Measurements from ENCODE around the gene IL15.
"Not testable (repeated sequence)": the region's sequence is repeated elsewhere in the genome, so short reads cannot be mapped to it uniquely, and the experiment has no call there.

IL15 gene

DNA sequence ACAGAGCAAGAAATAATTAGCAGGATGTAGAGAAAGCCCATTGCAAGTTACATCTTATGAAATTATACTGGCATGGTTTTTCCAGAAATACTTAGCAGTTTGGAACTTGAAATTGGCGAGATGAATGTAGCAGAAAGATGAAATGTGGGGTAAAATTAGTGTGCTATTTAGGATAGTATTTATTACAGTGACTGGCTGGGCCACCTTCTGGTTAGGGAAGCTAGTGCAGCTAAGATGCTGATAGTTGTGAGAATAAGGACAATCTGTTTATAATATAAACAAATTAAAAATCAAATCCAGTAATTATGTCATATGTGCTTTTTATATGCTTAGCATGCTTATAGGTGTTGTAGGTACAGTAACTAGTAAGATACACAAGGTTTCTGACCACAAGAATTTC lies 74.8 kb downstream of the IL15 start:
- H3K9ac ChIP-seq (ENCODE audit: low read length) = no peak overlapping the region
- H3K4me1 ChIP-seq (ENCODE audit: control insufficient read depth, insufficient read depth, low read length) = peaks cover 2% of the 10 kb centered on the region
- no peaks in the 10 kb centered on the region for H3K9me3 ChIP-seq (ENCODE audit: control insufficient read depth, low read length)
- H3K27me3 ChIP-seq (ENCODE audit: control insufficient read depth, insufficient read depth, low read length) = no peaks in the 10 kb centered on the region
- H3K36me3 ChIP-seq (ENCODE audit: control insufficient read depth, insufficient read depth, low read length) = no peaks in the 10 kb centered on the region
- no peak overlapping the region for H3K4me3 ChIP-seq (ENCODE audit: low read length)

DNA sequence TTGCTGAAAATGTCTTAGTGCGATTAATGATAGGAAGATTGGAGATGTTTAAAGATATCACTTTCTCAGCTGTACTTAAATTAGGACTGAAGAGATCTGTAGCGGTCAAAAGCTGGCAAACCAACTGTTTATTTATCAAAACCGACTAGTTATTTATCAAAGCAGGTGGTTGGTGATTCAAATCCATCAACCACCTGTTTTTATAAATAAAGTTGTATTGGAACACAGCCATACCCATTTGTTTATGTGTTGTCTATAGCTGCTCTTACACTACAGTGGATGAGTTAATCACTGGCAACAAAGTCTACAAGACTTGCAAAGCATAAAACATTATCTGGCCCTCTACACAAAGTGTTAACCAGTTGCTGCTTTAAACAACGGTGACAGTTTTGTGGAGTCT lies 76.8 kb downstream of the IL15 start:
- Histone ChIP-seq H3K9me3 (ENCODE audit: control insufficient read depth, low read length) (peaks cover 3% of the 10 kb centered on the region), H3K4me1 (ENCODE audit: control insufficient read depth, insufficient read depth, low read length) (peaks cover 7% of the 10 kb centered on the region), H3K36me3 (ENCODE audit: control insufficient read depth, insufficient read depth, low read length) (no peaks in the 10 kb centered on the region), H3K9ac (ENCODE audit: low read length) (no peak overlapping the region), H3K27me3 (ENCODE audit: control insufficient read depth, insufficient read depth, low read length) (no peaks in the 10 kb centered on the region), H3K4me3 (ENCODE audit: low read length) (no peak overlapping the region)

DNA sequence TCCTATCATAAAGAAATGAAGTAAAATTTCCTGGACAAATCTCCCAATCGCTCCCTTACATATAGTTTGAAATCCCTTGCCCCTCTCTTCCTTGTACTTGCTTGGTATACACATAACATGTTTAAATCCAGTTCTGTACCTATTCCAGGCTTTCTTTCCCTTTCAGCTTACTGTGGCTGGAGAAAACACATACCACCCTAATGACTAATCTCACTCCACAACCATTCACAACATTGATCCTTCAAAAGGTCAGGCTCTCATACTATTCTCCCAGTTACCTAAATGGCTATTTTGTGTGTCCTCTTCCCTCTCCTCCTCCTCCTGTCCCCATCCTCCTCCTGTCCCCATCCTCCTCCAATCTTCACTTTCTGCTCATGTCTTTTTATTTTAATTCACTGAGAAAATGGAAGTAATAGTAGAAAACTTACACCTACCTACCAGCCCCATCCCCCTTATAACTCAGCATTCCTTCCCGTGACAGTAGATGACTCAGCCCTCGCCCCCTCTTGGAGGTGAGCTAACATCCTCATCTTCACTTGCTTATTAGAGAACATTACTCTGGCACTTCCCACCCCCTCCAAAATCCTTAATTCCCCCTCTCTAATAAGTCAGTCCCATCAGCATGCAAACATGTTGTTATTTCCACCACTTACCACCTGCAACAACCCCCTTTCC lies 77.5 kb downstream of the IL15 start:
- Histone ChIP-seq H3K9me3 (ENCODE audit: control insufficient read depth, low read length) (peaks cover 3% of the 10 kb centered on the region), H3K4me3 (ENCODE audit: low read length) (no peak overlapping the region), H3K4me1 (ENCODE audit: control insufficient read depth, insufficient read depth, low read length) (peaks cover 7% of the 10 kb centered on the region), H3K9ac (ENCODE audit: low read length) (no peak overlapping the region), H3K36me3 (ENCODE audit: control insufficient read depth, insufficient read depth, low read length) (no peaks in the 10 kb centered on the region), H3K27me3 (ENCODE audit: control insufficient read depth, insufficient read depth, low read length) (no peaks in the 10 kb centered on the region)

DNA sequence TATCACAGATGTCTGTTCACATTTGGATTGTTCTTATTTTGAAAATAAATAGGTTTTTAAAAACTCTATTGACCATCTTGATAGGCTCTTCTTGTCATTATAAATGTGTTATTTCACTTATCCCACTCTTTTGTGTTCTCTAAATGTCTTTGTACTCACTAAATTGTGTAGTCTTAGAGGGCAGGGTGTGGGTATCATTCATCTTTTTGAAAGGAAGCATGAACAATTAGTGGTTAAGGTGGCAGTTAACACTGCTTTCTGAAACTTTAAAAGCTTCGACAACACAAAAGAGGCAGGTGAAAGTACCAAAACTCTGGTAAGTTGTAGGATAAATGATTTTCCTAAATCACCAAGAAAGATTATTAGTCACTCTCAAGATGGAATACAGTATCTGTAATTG lies 83.2 kb downstream of the IL15 start:
- Histone ChIP-seq H3K4me1 (ENCODE audit: control insufficient read depth, insufficient read depth, low read length) (peaks cover 7% of the 10 kb centered on the region), H3K4me3 (ENCODE audit: low read length) (no peak overlapping the region), H3K36me3 (ENCODE audit: control insufficient read depth, insufficient read depth, low read length) (no peaks in the 10 kb centered on the region), H3K9ac (ENCODE audit: low read length) (no peak overlapping the region), H3K9me3 (ENCODE audit: control insufficient read depth, low read length) (peaks cover 3% of the 10 kb centered on the region), H3K27me3 (ENCODE audit: control insufficient read depth, insufficient read depth, low read length) (no peaks in the 10 kb centered on the region)

DNA sequence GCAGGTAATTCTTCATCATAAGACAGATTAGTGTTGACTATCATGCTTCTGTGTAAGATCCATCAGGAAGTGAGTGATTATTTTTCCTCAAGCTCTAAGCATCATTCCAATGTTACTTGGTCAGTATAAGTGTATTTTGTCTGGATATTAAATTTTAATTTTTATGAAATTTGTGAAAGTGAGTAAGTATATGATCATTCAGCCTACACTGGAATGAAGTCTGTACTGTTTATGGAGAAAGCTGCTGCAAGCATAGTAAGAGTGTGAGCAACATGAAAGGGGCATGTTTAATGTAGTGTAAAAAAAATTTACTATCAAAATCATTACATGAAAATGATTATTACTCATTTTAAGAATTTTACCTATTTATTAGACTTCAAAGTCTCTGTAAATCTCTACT lies 84.8 kb downstream of the IL15 start:
- H3K4me3 ChIP-seq (ENCODE audit: low read length) = no peak overlapping the region
- no peaks in the 10 kb centered on the region for H3K36me3 ChIP-seq (ENCODE audit: control insufficient read depth, insufficient read depth, low read length)
- no peak overlapping the region for H3K9ac ChIP-seq (ENCODE audit: low read length)
- no peaks in the 10 kb centered on the region for H3K27me3 ChIP-seq (ENCODE audit: control insufficient read depth, insufficient read depth, low read length)
- peaks cover 6% of the 10 kb centered on the region for H3K4me1 ChIP-seq (ENCODE audit: control insufficient read depth, insufficient read depth, low read length)
- peaks cover 3% of the 10 kb centered on the region for H3K9me3 ChIP-seq (ENCODE audit: control insufficient read depth, low read length)

DNA sequence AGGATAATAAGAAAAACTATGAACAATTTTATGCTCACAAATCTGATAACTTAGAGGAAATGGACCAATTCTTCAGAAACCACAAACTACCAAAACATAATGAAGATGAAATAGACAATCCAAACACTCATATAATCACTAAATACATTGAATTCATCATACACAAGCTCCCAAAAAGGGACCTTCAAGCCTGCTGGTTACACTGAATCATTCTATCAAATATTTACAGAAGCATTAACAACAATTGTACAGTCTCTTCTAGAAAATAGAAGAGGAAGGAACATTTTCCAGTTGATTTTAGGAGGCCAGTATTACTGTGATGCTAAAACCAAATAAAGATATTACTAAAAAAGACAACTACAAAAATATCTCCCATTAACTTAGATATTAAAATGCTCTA lies 88.3 kb downstream of the IL15 start:
- Histone ChIP-seq H3K4me3 (ENCODE audit: low read length) (no peak overlapping the region), H3K9me3 (ENCODE audit: control insufficient read depth, low read length) (no peaks in the 10 kb centered on the region), H3K4me1 (ENCODE audit: control insufficient read depth, insufficient read depth, low read length) (no peaks in the 10 kb centered on the region), H3K36me3 (ENCODE audit: control insufficient read depth, insufficient read depth, low read length) (no peaks in the 10 kb centered on the region), H3K9ac (ENCODE audit: low read length) (no peak overlapping the region), H3K27me3 (ENCODE audit: control insufficient read depth, insufficient read depth, low read length) (no peaks in the 10 kb centered on the region)

DNA sequence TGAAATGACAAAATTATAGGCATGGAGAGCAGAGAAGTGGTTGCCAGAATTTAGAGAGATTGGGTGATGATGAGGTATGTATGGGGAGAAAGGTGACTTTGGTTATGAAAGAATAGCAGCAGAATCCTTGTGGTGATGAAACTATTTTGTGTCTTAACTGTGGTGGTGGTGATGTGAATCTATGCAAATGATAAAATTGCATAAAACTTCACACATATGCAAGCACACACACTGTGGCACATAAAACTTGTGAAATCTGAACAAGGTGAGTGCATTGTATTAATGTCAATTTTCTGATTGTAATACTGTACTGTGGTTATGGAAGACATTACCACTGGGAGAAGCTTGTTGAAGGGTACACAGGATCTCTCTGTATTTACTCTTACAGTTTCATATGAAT lies 91.0 kb downstream of the IL15 start:
- Histone ChIP-seq H3K9ac (ENCODE audit: low read length) (no peak overlapping the region), H3K27me3 (ENCODE audit: control insufficient read depth, insufficient read depth, low read length) (no peaks in the 10 kb centered on the region), H3K9me3 (ENCODE audit: control insufficient read depth, low read length) (no peaks in the 10 kb centered on the region), H3K4me1 (ENCODE audit: control insufficient read depth, insufficient read depth, low read length) (no peaks in the 10 kb centered on the region), H3K4me3 (ENCODE audit: low read length) (no peak overlapping the region), H3K36me3 (ENCODE audit: control insufficient read depth, insufficient read depth, low read length) (no peaks in the 10 kb centered on the region)

DNA sequence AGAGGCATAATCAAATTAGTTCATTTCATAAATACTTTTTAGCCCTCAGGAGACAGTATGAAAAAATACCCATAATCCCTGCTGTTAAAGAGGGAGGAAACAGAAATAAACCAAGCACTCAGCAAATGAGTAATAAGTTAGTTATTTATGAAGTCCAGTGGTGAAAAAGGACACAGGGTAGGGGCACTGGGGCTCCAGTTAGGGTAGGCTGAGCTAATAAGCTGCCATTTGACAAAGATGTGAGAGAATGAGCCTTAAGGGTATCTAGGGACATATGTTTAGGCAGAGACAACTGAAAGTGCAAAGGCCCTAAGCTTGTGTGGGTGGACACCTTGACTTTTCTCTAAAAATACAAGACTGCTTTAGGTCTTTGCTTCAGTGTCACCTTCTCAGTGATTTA lies 94.4 kb downstream of the IL15 start:
- Histone ChIP-seq H3K9ac (ENCODE audit: low read length) (no peak overlapping the region), H3K36me3 (ENCODE audit: control insufficient read depth, insufficient read depth, low read length) (no peaks in the 10 kb centered on the region), H3K4me1 (ENCODE audit: control insufficient read depth, insufficient read depth, low read length) (no peaks in the 10 kb centered on the region), H3K27me3 (ENCODE audit: control insufficient read depth, insufficient read depth, low read length) (no peaks in the 10 kb centered on the region), H3K9me3 (ENCODE audit: control insufficient read depth, low read length) (no peaks in the 10 kb centered on the region), H3K4me3 (ENCODE audit: low read length) (no peak overlapping the region)

DNA sequence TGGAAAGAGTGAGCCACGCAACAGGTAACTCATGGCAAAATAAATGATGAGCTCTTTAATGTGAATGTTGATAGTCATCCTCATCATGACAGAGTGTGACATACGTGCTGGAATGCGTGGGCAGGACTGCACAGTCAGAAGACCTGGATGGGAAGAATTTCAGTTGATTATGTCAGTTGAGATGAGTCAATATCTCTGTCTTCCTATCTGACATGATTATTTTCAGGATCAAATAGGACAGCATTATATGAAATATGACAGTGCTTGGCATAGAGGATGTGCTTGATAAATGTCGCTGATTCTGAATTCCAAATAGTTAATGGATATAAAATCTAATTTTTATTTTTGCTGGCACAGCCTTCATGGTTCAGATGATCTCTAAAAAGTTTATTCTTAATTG lies 95.1 kb downstream of the IL15 start:
- H3K9ac ChIP-seq (ENCODE audit: low read length) = no peak overlapping the region
- no peaks in the 10 kb centered on the region for H3K4me1 ChIP-seq (ENCODE audit: control insufficient read depth, insufficient read depth, low read length)
- H3K27me3 ChIP-seq (ENCODE audit: control insufficient read depth, insufficient read depth, low read length) = no peaks in the 10 kb centered on the region
- H3K4me3 ChIP-seq (ENCODE audit: low read length) = no peak overlapping the region
- no peaks in the 10 kb centered on the region for H3K36me3 ChIP-seq (ENCODE audit: control insufficient read depth, insufficient read depth, low read length)
- no peaks in the 10 kb centered on the region for H3K9me3 ChIP-seq (ENCODE audit: control insufficient read depth, low read length)

DNA sequence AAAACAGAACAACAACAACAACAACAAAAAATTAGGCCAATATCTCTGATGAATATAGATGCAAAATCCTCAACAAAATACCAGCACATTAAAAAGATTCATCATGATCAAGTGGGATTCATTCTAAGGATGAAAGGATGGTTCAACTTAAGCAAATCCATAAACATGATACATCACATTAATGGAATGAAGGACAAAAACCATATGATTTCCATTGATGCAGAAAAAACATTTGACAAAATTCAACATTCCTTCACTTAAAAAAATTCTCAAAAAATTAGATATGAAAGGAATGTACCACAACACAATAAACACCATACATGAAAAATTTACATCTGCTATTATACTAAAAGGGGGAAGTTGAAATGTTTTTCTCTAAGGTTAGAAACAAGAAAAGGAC lies 103.3 kb downstream of the IL15 start:
- Histone ChIP-seq H3K4me1 (ENCODE audit: control insufficient read depth, insufficient read depth, low read length) (no peaks in the 10 kb centered on the region), H3K27me3 (ENCODE audit: control insufficient read depth, insufficient read depth, low read length) (no peaks in the 10 kb centered on the region), H3K9ac (ENCODE audit: low read length) (no peak overlapping the region), H3K4me3 (ENCODE audit: low read length) (no peak overlapping the region), H3K9me3 (ENCODE audit: control insufficient read depth, low read length) (no peaks in the 10 kb centered on the region), H3K36me3 (ENCODE audit: control insufficient read depth, insufficient read depth, low read length) (no peaks in the 10 kb centered on the region)

DNA sequence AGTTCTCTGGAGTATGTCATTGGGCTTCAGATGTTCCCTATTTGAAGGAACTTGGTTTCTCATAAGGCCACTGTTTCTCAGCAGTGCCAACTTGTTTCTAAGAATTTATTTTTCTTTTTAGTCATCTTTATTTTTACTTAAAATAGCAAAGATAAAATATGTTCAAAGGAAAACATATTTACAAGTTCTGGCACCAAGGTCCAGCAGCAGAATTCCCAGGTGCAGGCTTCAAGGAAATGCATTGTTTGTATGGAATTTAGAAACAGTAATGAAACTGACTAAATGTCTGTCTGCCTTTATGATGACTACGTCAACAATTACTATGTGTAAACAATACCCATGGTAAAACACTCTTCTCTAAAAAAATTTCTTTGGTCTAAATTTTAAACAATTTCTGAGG lies 109.6 kb downstream of the IL15 start:
- Histone ChIP-seq H3K9me3 (ENCODE audit: control insufficient read depth, low read length) (no peaks in the 10 kb centered on the region), H3K4me1 (ENCODE audit: control insufficient read depth, insufficient read depth, low read length) (no peaks in the 10 kb centered on the region), H3K9ac (ENCODE audit: low read length) (no peak overlapping the region), H3K27me3 (ENCODE audit: control insufficient read depth, insufficient read depth, low read length) (no peaks in the 10 kb centered on the region), H3K4me3 (ENCODE audit: low read length) (no peak overlapping the region), H3K36me3 (ENCODE audit: control insufficient read depth, insufficient read depth, low read length) (no peaks in the 10 kb centered on the region)

DNA sequence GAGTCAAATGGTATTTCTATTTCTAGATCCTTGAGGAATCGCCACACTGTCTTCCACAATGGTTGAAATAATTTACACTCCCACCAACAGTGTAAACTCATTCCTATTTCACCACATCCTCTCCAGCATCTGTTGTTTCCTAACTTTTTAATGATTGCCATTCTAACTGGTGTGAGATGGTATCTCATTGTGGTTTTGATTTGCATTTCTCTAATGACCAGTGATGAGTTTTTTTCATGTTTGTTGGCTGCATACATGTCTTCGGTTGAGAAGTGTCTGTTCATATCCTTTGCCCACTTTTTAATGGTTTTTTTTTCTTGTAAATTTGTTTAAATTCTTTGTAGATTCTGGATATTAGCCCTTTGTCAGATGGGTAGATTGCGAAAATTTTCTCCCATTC lies 115.4 kb downstream of the IL15 start:
- not testable (repeated sequence) for H3K9ac ChIP-seq (ENCODE audit: low read length); H3K27me3 ChIP-seq (ENCODE audit: control insufficient read depth, insufficient read depth, low read length); H3K4me1 ChIP-seq (ENCODE audit: control insufficient read depth, insufficient read depth, low read length); H3K36me3 ChIP-seq (ENCODE audit: control insufficient read depth, insufficient read depth, low read length); H3K4me3 ChIP-seq (ENCODE audit: low read length); H3K9me3 ChIP-seq (ENCODE audit: control insufficient read depth, low read length)

DNA sequence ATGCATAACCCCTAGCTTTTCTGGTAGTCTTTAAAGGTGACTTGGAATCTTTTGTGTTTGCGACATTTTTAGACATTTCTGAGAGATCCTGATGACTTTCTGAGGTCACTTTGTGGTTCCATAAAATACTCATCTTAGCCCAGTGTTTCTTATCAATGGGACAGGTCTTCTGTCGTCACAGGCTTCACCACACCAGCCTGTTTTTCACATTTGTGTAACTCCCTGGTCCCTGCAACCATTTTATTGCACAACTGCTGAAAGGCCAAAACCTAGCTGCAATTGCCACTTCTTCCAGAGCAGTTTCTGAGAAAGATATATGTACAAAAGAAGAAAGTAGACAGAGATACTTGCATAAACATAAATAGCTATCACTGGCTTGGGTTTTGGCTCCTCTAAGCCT lies 120.9 kb downstream of the IL15 start:
- H3K9me3 ChIP-seq (ENCODE audit: control insufficient read depth, low read length) = no peaks in the 10 kb centered on the region
- no peaks in the 10 kb centered on the region for H3K27me3 ChIP-seq (ENCODE audit: control insufficient read depth, insufficient read depth, low read length)
- H3K4me1 ChIP-seq (ENCODE audit: control insufficient read depth, insufficient read depth, low read length) = no peaks in the 10 kb centered on the region
- H3K4me3 ChIP-seq (ENCODE audit: low read length) = no peak overlapping the region
- no peaks in the 10 kb centered on the region for H3K36me3 ChIP-seq (ENCODE audit: control insufficient read depth, insufficient read depth, low read length)
- no peak overlapping the region for H3K9ac ChIP-seq (ENCODE audit: low read length)
